Astrocyte (in vitro differentiated cells and primary cell): ENCODE data around the gene CFAP57. TPM values are rescaled to one million over a fixed set of nuclear protein-coding genes. Genes with fewer than 3 reads are reported as not detected.

Experiments used
- DNase-seq: peaks from one replicate; pipeline ENCODE4 v3.0.0-alpha.2; 2010; ENCODE audit warnings: low read depth
- FAIRE-seq: peaks from 2 replicates; lab custom pipeline; 2011; peaks lifted over from hg19 to GRCh38; lab: Jason Lieb, UNC
- H2AFZ ChIP-seq: 2 replicates; pipeline ENCODE4 v1.6.0; 2012; ENCODE audit warnings: low read depth, low read length, inconsistent platforms
- H3K27ac ChIP-seq: 2 replicates; pipeline ENCODE4 v1.5.1; 2011; ENCODE audit warnings: low read depth, low read length, inconsistent platforms
- H3K27me3 ChIP-seq: 2 replicates; pipeline ENCODE4 v1.6.0; 2011; ENCODE audit warnings: low read length, inconsistent platforms; ENCODE audit not compliant: insufficient read depth
- H3K36me3 ChIP-seq: 2 replicates; pipeline ENCODE4 v1.5.1; 2011; ENCODE audit warnings: low read length, inconsistent platforms; ENCODE audit not compliant: insufficient read depth
- H3K4me1 ChIP-seq: 2 replicates; pipeline ENCODE4 v1.5.1; 2011; ENCODE audit warnings: low read length, inconsistent platforms; ENCODE audit not compliant: insufficient read depth
- H3K4me2 ChIP-seq: 2 replicates; pipeline ENCODE4 v1.6.0; 2012; ENCODE audit warnings: low read length, inconsistent platforms
- H3K4me3 ChIP-seq: 2 replicates; pipeline ENCODE4 v1.5.1; 2011; ENCODE audit warnings: low read depth, mild to moderate bottlenecking, low read length, inconsistent platforms; ENCODE audit not compliant: insufficient read depth
- H3K79me2 ChIP-seq: 2 replicates; pipeline ENCODE4 v1.6.0; 2012; ENCODE audit warnings: mild to moderate bottlenecking, low read length, inconsistent platforms; ENCODE audit not compliant: insufficient read depth
- H3K9ac ChIP-seq: 2 replicates; pipeline ENCODE4 v1.6.0; 2012; ENCODE audit warnings: mild to moderate bottlenecking, low read length, inconsistent platforms
- H3K9me3 ChIP-seq: 2 replicates; pipeline ENCODE4 v1.5.1; 2012; ENCODE audit warnings: low read depth, mild to moderate bottlenecking, low read length, inconsistent platforms; ENCODE audit not compliant: insufficient read depth
- H4K20me1 ChIP-seq: 2 replicates; pipeline ENCODE4 v1.6.0; 2012; ENCODE audit warnings: low read length, inconsistent platforms; ENCODE audit not compliant: insufficient read depth
- H3K27ac Mint-ChIP-seq: one replicate; pipeline ENCODE4 v1.8.0; 2021; ENCODE audit warnings: mild to moderate bottlenecking, mixed read lengths; ENCODE audit not compliant: unreplicated experiment
- H3K27me3 Mint-ChIP-seq: one replicate; pipeline ENCODE4 v1.8.0; 2021; ENCODE audit warnings: low read depth, mixed read lengths; ENCODE audit not compliant: unreplicated experiment
- H3K36me3 Mint-ChIP-seq: one replicate; pipeline ENCODE4 v1.8.0; 2021; ENCODE audit warnings: low read depth, mixed read lengths; ENCODE audit not compliant: unreplicated experiment
- H3K4me1 Mint-ChIP-seq: one replicate; pipeline ENCODE4 v1.8.0; 2021; ENCODE audit warnings: low read depth, mixed read lengths; ENCODE audit not compliant: unreplicated experiment
- H3K4me3 Mint-ChIP-seq: one replicate; pipeline ENCODE4 v1.8.0; 2021; ENCODE audit warnings: mild to moderate bottlenecking, moderate library complexity, mixed read lengths; ENCODE audit not compliant: unreplicated experiment
- H3K9me3 Mint-ChIP-seq: one replicate; pipeline ENCODE4 v1.8.0; 2021; ENCODE audit warnings: mild to moderate bottlenecking, mixed read lengths; ENCODE audit not compliant: unreplicated experiment
- EZH2 ChIP-seq: IDR thresholded peaks from 2 replicates; pipeline ENCODE4 v1.6.1; 2012; ENCODE audit warnings: mild to moderate bottlenecking, low read length, inconsistent platforms; ENCODE audit not compliant: insufficient read depth
- total RNA-seq: library from RNA; stranded (reverse); gene quantifications from 2 replicates; pipeline ENCODE4 v1.2.1, GENCODE V29; 2021
- TF ChIP-seq, protein P1 (sequence below): IDR thresholded peaks from 2 replicates; pipeline ENCODE4 v1.5.1; 2011; ENCODE audit warnings: low read depth, mild to moderate bottlenecking, inconsistent platforms, low read length, moderate library complexity; ENCODE audit not compliant: insufficient read depth

CFAP57 gene
- total RNA-seq, 1 donor from 2014 or later, result 0.18 TPM

DNA sequence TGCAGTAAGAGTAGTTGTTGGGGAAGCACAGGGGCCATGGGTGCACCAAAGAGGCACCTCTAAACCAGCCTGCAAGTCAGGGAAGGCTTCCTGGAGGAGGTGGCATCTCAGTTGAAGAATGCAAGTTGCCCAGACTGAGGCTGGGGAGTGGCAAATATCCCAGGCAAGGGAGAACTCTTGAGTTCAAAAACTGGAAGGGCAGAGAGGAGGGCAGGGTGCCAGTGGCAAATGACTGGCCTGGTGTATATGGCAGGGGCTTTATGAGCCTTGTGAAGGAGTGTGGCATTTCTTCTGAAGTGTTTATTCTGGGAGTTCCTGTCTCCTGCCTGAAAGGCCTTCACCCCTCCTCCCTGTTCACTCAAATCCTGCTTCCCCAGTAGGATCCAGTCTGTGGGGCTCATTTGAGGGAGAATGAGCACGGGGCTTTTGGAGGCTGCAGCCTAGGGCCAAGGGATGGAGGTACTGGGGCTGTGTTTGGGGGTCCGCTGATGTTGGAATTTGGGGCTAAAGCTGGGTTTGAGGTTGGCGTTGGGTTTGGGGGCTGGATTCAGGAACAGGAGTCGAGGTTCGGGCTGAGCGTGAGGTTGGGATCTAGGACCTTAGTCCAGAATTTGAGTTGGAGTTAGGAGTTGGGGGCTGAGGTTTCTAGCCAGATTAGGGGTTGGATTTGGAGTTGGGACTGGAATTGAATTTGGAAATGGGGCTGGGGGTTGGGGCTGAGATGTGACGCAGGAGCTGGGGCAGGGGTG is 97.7 kb downstream of the CFAP57 start, which contains the start of gene TMEM125:
Gene TMEM125, plus strand, starts transcription at position 357 of the 749 bp plus-strand sequence. CDS start 2,740 bp downstream, outside the sequence.
- no peak for FAIRE-seq

DNA sequence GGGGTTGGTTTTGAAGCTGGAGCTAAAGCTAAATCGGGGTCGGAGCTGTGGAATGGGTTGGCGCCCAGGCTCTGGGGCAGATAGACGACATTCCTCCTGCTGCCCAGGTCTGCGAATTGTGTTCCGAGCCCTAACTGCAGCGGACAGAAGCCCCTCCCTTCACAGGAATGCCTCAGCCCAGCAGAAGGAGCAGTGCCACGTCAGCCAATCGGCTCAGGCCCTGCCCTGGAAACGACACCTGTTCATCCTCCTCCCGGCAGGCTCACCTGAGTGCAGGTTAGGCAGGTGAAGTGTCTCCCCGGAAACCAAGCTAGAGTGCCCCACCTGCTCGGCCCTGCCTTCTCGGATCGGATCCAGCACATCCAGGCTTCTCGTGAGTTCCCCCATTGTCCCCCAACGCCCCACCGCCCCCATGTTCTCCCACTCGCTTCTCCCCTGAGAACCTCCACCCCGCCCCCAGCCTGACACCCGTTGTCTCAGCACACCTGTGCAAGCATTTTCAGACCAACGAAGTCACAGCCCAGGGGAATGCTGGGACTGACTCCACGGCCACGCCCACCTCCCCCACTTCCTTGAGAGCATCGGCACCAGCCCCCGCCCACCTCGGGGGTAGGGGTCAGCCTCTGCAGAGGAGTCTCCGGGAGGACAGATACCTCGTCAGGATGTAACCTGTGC is 98.4 kb downstream of the CFAP57 start:
- TF ChIP-seq EZH2, result no peak
- TF ChIP-seq, protein P1, sequence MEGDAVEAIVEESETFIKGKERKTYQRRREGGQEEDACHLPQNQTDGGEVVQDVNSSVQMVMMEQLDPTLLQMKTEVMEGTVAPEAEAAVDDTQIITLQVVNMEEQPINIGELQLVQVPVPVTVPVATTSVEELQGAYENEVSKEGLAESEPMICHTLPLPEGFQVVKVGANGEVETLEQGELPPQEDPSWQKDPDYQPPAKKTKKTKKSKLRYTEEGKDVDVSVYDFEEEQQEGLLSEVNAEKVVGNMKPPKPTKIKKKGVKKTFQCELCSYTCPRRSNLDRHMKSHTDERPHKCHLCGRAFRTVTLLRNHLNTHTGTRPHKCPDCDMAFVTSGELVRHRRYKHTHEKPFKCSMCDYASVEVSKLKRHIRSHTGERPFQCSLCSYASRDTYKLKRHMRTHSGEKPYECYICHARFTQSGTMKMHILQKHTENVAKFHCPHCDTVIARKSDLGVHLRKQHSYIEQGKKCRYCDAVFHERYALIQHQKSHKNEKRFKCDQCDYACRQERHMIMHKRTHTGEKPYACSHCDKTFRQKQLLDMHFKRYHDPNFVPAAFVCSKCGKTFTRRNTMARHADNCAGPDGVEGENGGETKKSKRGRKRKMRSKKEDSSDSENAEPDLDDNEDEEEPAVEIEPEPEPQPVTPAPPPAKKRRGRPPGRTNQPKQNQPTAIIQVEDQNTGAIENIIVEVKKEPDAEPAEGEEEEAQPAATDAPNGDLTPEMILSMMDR, result no peak
- H3K4me3 Mint-ChIP-seq, result peak overlapping the region; percentile 64
- no peak overlapping the region for H3K27ac Mint-ChIP-seq
- peaks cover 7% of the 10 kb centered on the region for H3K27me3 Mint-ChIP-seq
- Histone ChIP-seq H3K9me3 (no peaks in the 10 kb centered on the region), H3K27ac (no peak overlapping the region), H3K9ac (no peak overlapping the region), H3K4me3 (peak overlapping the region; percentile 5), H3K4me1 (peaks cover 7% of the 10 kb centered on the region), H3K27me3 (peaks cover 2% of the 10 kb centered on the region), H3K36me3 (no peaks in the 10 kb centered on the region), H4K20me1 (no peaks in the 10 kb centered on the region), H3K79me2 (no peaks in the 10 kb centered on the region), H3K4me2 (peak overlapping the region; percentile 71), H2AFZ (peak overlapping the region; percentile 34)
- FAIRE-seq (no peak), DNase-seq (no peak)
- peaks cover 4% of the 10 kb centered on the region for H3K36me3 Mint-ChIP-seq
- peaks cover 7% of the 10 kb centered on the region for H3K9me3 Mint-ChIP-seq
- peaks cover 4% of the 10 kb centered on the region for H3K4me1 Mint-ChIP-seq

More for the DNA sequence above, 97.7 kb downstream of the CFAP57 start, which contains the start of gene TMEM125:
- Mint-ChIP-seq H3K4me3 (peak within 1 kb of the TSS; percentile 64), H3K27ac (peak within 1 kb of the TSS; percentile 6), H3K27me3 (peaks cover 7% of the 10 kb centered on the region), H3K36me3 (peaks cover 4% of the 10 kb centered on the region), H3K9me3 (peaks cover 7% of the 10 kb centered on the region), H3K4me1 (peaks cover 4% of the 10 kb centered on the region)
- no peaks in the 10 kb centered on the region for H3K79me2 ChIP-seq
- no peak within 1 kb of the TSS for H3K9ac ChIP-seq
- peaks cover 7% of the 10 kb centered on the region for H3K4me1 ChIP-seq
- no peak for DNase-seq
- peak within 1 kb of the TSS; percentile 34 for H2AFZ ChIP-seq
- H3K4me2 ChIP-seq, result peak within 1 kb of the TSS; percentile 71
- H3K27ac ChIP-seq, result no peak within 1 kb of the TSS
- peaks cover 2% of the 10 kb centered on the region for H3K27me3 ChIP-seq
- no peaks in the 10 kb centered on the region for H3K36me3 ChIP-seq
- no peaks in the 10 kb centered on the region for H3K9me3 ChIP-seq
- TF ChIP-seq, protein P1, result no peak
- TF ChIP-seq EZH2, result no peak
- no peaks in the 10 kb centered on the region for H4K20me1 ChIP-seq
- H3K4me3 ChIP-seq, result peak within 1 kb of the TSS; percentile 5
